NCI-H146 (cell line): ENCODE data around the gene OBSCN.
A peak's percentile ranks its signal among the peaks of the same experiment; 100 is the strongest.
"Not testable (repeated sequence)": the region's sequence is repeated elsewhere in the genome, so short reads cannot be mapped to it uniquely, and the experiment has no call there.

ENCODE experiments used
- DNase-seq: peaks from one replicate; lab custom pipeline; 2025; lab: John Stamatoyannopoulos, UW

The OBSCN gene

DNA sequence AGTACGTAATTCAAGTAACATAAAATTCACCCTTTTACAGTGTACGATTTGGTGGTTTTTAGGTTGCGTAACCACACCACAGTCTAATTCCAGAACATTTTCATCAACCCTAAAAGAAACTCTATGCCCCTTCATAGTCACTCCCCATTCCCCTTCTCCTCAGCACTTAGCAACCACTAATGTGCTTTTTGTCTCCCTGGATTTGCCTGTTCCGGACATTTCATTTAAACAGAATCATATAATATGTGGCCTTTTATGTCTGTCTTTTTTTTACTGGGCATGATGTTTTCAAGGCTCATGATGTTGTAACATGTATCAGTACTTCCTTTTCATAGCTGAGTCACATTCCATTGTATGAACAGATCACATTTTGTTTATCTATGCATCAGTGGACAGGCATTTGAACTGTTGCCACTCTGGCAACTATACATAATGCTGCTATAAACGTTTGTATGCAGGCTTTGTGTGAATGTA, 20.8 kb downstream of the OBSCN start:
- no peak for DNase-seq

DNA sequence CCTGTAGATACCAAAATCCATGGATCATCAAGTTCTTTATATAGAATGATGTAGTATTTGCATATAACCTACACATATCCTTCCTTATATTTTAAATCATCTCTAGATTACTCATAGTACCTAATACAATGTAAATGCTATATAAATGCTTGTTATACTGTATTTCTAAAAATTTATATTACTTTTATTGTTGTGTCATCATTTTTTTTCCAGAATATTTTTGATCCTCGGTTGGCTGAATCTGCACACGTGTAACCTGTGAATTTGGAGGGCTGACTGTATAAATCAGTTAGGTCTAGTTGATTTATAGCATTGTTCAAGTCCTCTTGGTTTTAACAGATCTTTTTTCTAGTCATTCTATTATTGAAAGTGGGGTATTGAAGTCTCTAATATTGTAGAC, 23.3 kb downstream of the OBSCN start:
- DNase-seq, result no peak

DNA sequence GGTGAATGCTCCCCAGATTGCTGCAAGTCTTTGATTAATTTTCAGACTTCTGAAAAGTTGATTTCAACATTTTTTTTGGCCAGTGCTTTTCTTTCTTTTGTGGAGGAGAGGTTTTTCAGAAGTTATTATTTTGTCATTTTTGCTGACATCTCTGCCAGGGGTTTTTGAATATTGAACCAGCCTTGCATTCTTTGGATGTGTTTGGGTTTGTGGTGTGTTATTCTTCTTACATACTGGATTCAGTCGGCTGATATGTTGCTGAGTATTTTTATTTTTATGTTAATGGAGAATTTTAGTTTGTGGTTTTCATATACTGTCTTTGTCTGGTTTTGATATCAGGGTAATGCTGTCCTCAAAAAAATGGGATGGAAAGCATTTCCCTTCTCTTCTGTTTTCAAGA, 25.3 kb downstream of the OBSCN start:
- DNase-seq, result no peak

DNA sequence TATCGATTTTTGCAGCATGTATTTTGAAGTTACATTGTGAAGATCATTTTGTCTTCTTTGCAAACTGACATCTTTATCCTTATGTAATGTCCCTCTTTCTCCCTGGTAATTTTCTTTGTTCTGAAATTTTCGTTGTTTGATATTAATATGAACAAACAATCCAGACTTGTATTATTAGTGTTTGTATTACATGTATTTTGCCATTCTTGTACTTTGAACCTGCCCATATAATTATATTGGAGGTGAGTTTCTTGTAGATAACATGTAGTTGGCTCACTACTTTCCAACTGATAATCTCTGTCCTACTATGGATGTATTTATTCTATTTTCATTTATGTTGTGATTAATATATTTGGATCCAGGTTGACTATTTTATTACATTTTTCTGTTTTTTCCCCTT, 27.1 kb downstream of the OBSCN start:
- DNase-seq, result no peak

DNA sequence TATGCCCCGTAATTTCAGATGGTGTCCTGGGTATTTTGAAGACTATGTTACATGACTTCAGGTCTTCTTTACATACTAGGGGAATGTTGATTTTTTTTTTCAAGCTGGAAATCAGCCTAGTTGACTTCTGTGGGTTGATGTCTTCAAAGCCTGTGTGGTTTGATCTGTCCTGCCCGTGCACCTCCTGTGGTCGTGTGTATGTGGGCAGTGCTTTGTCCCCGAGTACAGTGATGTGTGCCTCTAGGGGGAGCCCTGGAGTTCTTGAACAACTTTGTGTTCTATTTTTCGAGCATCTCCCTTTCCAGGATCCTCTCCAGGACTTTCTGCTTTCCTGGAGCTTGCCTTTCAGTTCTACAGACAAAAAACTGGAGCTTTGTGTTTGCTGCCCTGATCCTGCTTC, 28.9 kb downstream of the OBSCN start:
- peak; percentile 10 for DNase-seq

DNA sequence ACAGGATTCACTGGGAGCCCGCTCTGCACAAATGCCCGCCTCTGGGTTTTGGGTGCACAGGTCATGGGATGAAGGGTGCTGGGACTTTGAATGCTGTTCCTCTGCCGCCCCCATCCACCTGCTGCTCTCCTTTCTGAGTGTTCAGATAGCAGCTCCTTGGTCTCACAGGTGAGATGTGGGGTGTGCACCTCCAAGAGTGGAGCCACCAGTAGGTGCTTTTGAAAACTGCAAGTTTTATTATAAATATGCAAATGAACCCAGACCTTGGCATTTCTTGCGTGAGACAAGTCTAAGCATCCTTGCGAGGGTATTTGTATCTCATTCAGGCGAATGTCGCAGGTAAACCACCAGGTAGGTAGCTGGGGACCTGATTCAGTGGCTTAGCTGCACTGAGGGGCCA, 30.2 kb downstream of the OBSCN start:
- no peak for DNase-seq

DNA sequence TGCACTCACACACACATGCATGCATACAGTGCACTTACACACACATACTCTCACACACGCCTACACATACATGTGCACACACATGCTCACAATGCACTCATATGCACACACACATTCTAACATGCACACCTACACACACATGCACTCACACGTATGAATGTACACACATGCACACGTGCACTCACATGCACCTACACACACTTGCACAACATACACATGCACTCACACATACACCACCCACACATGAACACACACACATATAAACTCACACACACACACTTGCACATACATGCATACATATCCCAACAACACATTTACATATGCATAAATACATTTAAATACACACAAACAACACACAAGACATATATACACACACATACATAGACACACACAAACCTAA, 30.6 kb downstream of the OBSCN start:
- DNase-seq, result no peak

DNA sequence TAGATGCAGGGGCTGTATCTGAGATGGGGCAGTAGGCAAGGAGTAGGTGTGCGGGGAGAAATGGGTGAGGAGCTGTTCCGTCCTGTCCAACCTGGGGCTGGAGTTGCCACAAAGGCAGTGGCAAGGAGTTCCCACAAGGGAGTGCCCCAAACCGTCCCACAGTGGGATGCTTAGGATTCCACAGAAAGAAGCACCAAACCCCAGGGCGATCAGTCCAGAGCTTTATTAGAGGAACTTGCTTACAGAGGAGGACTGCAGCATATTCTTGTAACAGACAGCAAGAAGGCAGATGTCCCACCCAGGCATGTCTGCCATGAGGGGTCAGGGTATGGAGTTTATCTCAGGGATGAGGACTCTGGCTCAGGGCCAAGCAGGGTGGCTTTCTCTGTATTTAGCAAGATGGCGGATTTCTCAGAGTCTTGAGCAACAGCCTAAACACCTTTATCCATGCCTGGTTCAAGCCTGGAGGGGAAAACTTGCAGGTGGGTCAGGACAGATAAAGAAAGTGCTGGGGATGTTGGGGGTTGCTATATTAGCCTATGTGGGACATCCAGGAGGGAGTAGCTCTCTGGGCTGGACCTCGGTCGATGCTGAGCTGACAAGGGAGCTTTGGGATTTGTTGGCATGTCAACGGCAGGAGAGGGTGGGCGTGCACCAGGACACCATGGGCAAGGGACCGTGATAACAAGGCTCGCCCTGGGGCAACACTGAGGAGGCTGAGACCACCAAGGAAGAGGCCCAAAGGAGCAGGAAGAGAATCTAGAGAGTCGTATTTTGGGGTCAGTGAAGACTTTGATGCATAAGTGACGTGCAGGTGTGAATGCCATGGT, 32.8 kb downstream of the OBSCN start:
- DNase-seq, result no peak

DNA sequence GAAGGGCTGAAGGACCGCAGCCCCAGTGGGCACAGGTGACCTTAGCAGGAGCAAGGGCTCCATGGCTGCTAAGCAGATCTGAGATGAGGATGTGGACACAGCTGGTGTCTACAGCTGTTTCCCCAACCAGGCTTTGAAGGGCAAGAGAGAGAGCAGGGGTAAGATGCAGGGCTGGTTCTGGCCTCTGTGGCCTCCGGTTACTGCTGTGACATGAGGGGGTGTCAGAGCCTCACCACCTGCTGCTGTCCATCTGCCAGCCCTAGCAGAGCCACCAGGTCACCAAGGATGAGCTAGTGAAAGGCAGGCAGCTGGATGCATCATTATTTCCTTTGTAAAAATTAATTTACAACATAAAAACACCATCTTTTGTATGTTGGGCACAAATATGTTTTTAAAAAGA, 33.4 kb downstream of the OBSCN start:
- DNase-seq, result no peak

DNA sequence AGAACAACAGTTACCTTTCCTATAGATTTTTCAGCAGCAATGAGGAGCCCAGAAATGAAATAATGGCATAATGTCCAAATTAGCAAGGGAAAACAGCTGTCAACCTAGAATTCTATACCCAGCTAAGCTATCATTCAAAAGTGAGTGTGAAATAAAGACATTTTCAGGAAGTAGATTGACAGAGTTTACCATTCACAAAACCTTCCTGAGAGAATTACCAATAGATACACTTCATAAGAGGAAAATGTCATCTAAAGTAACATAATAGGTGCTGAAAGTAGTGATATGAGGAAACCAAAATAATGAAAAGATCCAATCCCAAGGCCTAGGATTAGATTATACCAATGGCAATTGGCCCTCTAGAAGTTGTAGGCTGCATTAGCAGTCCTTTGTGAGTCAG, 34.6 kb downstream of the OBSCN start:
- no peak for DNase-seq

DNA sequence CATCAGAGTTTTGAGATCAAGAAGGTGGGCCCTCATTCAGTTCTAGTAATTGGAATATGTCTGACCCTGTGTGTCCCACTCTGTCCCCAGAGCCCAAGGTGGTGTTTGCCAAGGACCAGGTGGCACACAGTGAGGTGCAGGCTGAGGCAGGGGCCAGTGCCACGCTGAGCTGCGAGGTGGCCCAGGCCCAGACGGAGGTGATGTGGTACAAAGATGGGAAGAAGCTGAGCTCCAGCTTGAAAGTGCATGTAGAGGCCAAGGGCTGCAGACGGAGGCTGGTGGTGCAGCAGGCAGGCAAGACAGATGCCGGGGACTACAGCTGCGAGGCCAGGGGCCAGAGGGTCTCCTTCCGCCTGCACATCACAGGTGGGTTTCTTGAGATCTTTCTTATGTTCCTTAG, 35.2 kb downstream of the OBSCN start:
- DNase-seq, result no peak

DNA sequence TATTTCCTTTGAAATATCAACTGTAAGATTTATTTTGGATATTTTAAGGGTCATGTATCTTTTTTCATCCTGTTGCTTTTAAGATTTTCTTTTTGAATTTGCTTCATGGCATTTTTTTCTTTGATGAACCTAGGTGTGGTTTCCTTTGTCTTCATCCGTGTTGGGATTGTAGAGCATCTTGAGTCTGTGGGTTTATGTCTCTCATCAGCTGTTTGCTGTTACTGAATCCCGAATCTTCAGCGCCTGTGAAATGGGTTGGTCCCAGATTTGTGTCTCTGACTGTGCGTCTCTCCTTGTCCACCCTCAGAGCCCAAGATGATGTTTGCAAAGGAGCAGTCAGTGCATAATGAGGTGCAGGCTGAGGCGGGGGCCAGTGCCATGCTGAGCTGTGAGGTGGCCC, 36.1 kb downstream of the OBSCN start:
- not testable (repeated sequence) for DNase-seq

DNA sequence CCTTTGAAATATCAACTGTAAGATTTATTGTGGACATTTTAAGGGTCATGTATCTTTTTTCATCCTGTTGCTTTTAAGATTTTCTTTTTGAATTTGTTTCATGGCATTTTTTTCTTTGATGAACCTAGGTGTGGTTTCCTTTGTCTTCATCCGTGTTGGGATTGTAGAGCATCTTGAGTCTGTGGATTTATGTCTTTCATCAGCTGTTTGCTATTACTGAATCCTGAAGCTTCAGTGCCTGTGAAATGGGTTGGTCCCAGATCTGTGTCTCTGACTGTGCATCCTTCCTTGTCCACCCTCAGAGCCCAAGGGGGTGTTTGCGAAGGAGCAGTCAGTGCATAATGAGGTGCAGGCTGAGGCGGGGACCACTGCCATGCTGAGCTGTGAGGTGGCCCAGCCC, 37.3 kb downstream of the OBSCN start:
- no peak for DNase-seq

DNA sequence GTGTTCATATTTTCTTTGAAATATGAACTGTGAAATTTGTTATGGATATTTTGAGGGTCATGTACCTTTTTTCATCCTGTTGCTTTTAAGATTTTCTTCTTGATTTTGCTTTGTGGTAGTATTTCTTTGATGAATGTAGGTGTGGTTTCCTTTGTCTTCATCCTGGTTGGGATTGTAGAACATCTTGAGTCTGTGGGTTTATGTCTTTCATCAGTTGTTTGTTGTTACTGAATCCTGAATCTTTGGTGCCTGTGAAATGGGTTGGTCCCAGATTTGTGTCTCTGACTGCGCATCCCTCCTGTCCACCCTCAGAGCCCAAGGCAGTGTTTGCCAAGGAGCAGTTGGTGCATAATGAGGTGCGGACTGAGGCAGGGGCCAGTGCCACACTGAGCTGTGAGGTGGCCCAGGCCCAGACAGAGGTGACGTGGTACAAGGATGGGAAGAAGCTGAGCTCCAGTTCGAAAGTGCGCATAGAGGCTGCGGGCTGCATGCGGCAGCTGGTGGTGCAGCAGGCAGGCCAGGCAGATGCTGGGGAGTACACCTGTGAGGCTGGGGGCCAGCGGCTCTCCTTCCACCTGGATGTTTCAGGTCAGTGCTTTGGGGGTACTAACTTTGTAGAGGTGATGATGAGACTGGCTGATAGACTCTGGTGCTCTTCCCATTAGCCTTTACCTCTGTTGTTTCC, 38.5 kb downstream of the OBSCN start:
- DNase-seq, result no peak

DNA sequence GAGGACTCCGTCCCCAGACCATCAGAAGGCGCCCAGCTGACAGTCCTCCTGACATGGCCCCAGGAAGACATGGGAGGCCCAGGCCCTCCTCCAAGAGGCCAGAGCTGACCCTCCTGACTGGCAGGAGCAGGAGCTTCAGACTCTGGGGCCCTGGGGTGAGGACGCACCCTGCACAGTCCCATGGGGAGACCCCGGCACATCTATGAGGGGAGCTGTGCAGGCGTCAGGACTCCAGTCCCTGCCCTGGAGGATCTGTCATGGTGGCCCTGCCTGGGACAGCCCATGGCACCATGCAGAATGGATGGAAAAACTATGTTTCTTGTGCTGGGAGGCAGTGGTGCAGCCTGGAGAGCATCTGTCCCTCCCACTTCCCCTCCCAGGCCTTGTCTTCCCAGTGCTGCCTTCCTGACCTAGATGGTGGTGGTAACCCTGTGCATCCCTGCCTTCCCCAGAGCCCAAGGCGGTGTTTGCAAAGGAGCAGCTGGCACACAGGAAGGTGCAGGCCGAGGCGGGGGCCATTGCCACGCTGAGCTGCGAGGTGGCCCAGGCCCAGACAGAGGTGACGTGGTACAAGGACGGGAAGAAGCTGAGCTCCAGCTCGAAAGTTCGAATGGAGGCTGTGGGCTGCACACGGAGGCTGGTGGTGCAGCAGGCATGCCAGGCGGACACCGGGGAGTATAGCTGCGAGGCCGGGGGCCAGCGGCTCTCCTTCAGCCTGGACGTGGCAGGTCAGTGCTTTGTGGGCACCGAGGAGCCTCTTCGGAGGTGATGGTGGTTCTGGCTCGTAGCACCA, 41.9 kb downstream of the OBSCN start:
- no peak for DNase-seq

DNA sequence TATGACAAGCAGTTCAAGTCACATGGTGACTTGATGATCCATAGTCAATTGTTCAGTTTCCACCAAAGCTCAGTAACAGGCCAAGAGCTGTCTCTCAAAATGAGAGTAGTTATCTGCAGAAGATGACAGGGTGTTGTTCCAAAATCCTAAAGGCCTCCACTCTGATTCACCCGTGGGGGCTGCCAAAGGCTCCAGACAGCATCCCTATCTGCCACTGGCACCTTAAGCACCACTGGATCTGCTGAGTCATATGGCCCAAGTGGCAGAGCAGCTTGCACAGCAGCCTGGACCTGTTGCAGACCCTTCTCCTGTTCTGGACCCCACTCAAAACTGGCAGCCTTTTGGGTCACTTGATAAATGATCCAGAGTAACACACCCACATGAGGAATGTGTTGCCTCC, 44.6 kb downstream of the OBSCN start:
- not testable (repeated sequence) for DNase-seq

DNA sequence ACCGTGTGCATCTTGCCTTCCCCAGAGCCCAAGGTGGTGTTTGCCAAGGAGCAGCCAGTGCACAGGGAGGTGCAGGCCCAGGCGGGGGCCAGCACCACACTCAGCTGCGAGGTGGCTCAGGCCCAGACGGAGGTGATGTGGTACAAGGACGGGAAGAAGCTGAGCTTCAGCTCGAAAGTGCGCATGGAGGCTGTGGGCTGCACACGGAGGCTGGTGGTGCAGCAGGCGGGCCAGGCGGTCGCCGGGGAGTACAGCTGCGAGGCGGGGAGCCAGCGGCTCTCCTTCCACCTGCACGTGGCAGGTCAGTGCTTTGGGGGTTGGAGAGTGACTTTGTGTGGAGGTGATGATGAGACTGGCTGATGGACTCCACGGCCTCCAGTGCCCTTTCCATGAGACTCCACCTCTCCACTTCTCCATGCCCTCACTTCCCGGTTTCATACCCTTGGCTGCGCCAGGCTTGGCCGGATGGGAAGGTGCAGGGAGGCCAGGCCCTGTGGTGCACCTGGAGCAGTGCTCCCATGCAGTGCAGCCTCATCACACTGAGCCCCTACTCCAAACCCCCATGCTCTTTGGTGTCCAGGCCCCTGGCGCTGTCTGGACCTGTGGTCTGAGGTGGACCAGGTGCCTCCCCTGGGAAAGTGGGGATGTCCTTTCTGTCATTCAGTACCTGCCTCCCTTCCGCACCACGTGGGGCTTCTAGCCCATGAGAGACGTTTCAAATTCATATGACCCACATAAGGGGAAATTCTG, 49.0 kb downstream of the OBSCN start:
- DNase-seq, result no peak

DNA sequence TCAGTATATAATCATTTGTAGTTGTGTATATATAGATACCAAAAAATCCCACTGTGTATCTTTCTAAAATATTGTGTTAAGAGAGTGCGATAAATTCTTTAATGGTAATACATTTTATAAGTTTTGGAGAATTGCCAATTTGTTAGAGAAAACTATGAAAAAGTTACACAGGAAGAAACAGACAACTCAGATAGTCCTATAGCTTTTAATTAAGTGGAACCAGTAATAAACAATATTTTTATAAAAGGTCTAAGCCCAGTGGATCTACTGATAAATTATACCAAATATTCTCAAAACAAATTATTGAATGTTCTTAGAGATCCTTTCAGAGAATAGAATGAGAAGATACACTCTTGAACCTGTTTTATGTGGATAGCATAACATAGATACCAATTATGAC, 50.6 kb downstream of the OBSCN start:
- no peak for DNase-seq

DNA sequence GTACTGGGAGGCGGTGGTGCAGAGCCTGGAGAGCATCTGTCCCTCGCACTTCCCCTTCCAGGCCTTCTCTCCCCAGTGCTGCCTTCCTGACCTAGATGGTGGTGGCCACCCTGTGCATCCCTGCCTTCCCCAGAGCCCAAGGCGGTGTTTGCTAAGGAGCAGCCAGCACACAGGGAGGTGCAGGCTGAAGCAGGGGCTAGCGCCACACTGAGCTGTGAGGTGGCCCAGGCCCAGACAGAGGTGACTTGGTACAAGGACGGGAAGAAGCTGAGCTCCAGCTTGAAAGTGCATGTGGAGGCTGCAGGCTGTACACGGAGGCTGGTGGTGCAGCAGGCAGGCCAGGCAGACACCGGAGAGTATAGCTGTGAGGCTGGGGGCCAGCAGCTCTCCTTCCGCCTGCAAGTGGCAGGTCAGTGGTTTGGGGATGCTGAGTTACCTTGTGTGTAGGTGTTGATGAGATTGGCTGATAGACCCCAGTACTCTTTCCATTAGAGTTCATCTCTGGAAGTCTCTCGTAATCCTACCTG, 51.6 kb downstream of the OBSCN start:
- DNase-seq, result no peak

DNA sequence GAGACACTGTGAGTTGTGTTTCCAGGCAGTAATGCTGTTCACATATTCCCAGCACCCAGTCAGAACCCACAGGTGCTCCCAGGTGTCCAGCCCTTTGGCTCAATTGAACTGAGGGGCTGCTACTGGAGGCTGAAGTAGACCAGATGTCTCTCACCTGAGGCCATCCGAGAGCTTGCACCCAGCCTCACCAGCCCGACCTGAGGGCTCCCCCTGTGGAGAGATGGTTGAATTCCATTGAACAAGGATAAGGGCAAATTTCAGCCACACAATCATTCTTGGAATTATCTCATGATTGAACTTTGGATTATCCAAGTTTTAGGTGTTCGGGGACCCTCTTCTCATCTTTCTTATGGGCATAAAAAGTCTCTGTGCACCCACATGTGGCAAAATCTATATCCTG, 52.1 kb downstream of the OBSCN start:
- DNase-seq, result no peak

DNA sequence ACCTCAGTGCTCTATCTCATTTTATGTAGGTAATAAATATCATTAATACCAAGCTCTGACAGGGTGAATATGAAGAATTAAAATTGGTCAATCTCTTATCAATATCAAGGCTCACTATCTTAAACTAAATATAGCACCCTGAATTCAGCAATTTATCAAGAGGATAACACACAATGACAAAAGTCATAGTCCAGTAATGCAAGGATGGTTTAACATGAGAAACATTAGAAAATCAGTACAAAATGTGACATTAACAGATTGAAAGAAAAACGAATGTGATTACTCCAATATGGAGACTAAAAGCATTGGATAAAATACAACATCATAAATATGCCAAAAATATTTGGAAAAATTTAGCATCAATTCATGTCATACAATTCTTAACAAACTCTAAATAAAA, 53.9 kb downstream of the OBSCN start:
- DNase-seq, result no peak

DNA sequence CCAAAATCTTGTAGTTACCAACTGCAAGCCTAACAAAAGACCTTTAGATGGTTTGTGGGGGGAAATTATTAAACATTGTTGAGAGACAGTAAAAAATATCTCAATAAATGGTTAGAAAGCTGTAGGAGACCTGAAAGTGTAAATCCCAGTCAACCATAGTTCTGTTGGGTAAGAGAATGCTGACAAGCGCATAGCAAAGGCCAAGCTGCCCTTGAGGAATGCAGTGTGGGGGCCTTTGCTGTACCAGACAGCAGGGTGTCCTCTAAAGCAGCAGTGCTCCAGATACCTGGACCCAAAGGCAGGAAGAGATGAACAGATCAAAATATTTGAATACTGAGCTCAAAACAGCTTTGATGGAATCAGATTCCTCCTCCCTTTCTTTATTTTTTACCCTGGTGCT, 54.6 kb downstream of the OBSCN start:
- DNase-seq, result no peak
